ENCODE data around the gene UNC5B.
"Not testable (repeated sequence)": the region's sequence is repeated elsewhere in the genome, so short reads cannot be mapped to it uniquely, and the experiment has no call there.

UNC5B gene

DNA sequence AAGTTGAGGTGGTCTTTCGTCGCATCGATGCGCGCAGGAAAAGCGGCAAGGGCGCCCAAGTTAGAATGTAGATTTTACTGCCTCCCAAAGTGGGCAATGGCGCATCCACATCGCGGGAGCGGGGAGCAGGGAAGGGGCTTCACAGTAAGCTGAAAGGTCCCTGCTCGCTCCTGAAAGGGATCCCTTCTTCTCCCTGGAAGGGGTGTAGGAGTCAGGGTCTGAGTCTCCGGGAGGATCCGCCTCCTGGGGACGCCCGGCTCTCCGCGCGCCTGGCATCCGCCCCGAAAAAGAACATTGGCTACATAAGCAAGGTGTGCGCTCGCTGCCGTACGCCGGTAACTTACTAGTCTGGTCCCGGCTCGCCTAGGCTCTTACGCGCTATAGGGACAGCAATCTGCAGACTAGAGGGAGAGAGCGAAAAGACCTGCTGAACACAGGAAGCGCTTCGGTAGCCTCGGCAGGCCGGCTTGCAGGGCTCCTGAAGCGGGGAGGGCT lies 804 bp downstream of the UNC5B start:
- DNase-seq (ENCODE audit: low spot score in 2 of 2) = peak; percentile 52 to 61
- in situ Hi-C loops (cut with MboI; ENCODE audit: low sequenced_read_pairs) = no loop called here
- Histone ChIP-seq H3K27me3 (ENCODE audit: low read depth) (peaks cover 24% of the 10 kb centered on the region), H3K36me3 (replicated peaks) (no peaks in the 10 kb centered on the region), H3K4me1 (peaks cover 11% of the 10 kb centered on the region), H3K9me3 (no peaks in the 10 kb centered on the region), H3K4me3 (peak overlapping the region; percentile 46)

- H3K4me1 ChIP-seq = peaks cover 11% of the 10 kb centered on the region
- H3K9me3 ChIP-seq = no peaks in the 10 kb centered on the region
- in situ Hi-C loops (cut with MboI; ENCODE audit: low sequenced_read_pairs) = no loop called here
- H3K36me3 ChIP-seq (replicated peaks) = no peaks in the 10 kb centered on the region
- H3K27me3 ChIP-seq (ENCODE audit: low read depth) = peaks cover 24% of the 10 kb centered on the region
- no peak for DNase-seq (ENCODE audit: low spot score in 2 of 2)
- peak overlapping the region; percentile 46 for H3K4me3 ChIP-seq
Measured at GRCh38 chr10:71213761-71214440, 1.5 kb downstream of the UNC5B start.

- H3K36me3 ChIP-seq (replicated peaks) = no peaks in the 10 kb centered on the region
- H3K4me1 ChIP-seq = peaks cover 11% of the 10 kb centered on the region
- no peak for DNase-seq (ENCODE audit: low spot score in 2 of 2)
- H3K9me3 ChIP-seq = no peaks in the 10 kb centered on the region
- in situ Hi-C loops (cut with MboI; ENCODE audit: low sequenced_read_pairs) = no loop called here
- H3K27me3 ChIP-seq (ENCODE audit: low read depth) = peaks cover 19% of the 10 kb centered on the region
- H3K4me3 ChIP-seq = no peak overlapping the region
Measured at GRCh38 chr10:71214641-71215559, 2.5 kb downstream of the UNC5B start.

GRCh38 chr10:71216363-71216695 lies 4.0 kb downstream of the UNC5B start:
- in situ Hi-C loops (cut with MboI; ENCODE audit: low sequenced_read_pairs) = no loop called here
- peaks cover 11% of the 10 kb centered on the region for H3K4me1 ChIP-seq
- peaks cover 7% of the 10 kb centered on the region for H3K27me3 ChIP-seq (ENCODE audit: low read depth)

DNA sequence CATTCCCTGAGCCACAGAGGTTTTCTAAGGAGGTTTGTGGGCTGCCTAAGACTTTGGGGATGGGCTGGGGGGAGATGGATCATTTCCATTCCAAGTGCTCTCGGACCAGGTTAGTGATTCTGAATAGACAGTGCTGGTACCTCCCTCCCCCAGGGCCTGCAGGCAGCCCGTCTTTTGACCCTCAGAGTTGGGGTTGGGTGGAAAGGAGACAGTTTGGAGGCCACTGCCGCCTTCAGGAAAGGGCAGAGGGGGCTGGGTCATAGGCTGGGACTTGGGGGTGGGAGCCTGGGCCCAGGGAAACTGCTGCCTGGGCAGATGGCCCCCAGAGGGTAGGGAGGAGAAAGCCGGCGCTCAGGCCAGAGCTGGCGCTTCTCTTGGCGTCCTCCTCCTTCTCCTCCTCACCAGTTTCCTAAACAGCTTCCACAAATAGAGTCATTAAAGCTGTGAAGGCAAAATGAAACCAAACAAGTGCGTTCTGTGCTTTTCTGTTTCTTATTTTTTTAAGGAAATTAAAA lies 4.4 kb downstream of the UNC5B start:
- no peaks in the 10 kb centered on the region for H3K36me3 ChIP-seq (replicated peaks)
- in situ Hi-C loops (cut with MboI; ENCODE audit: low sequenced_read_pairs) = no loop called here
- H3K4me3 ChIP-seq = peak overlapping the region; percentile 24
- H3K27me3 ChIP-seq (ENCODE audit: low read depth) = peaks cover 2% of the 10 kb centered on the region
- no peaks in the 10 kb centered on the region for H3K9me3 ChIP-seq
- no peak for DNase-seq (ENCODE audit: low spot score in 2 of 2)
- H3K4me1 ChIP-seq = peaks cover 10% of the 10 kb centered on the region

More at GRCh38 chr10:71216363-71216695, 4.0 kb downstream of the UNC5B start:
- no peak for DNase-seq (ENCODE audit: low spot score in 2 of 2)
- H3K36me3 ChIP-seq (replicated peaks) = no peaks in the 10 kb centered on the region
- H3K4me3 ChIP-seq = no peak overlapping the region
- no peaks in the 10 kb centered on the region for H3K9me3 ChIP-seq

DNA sequence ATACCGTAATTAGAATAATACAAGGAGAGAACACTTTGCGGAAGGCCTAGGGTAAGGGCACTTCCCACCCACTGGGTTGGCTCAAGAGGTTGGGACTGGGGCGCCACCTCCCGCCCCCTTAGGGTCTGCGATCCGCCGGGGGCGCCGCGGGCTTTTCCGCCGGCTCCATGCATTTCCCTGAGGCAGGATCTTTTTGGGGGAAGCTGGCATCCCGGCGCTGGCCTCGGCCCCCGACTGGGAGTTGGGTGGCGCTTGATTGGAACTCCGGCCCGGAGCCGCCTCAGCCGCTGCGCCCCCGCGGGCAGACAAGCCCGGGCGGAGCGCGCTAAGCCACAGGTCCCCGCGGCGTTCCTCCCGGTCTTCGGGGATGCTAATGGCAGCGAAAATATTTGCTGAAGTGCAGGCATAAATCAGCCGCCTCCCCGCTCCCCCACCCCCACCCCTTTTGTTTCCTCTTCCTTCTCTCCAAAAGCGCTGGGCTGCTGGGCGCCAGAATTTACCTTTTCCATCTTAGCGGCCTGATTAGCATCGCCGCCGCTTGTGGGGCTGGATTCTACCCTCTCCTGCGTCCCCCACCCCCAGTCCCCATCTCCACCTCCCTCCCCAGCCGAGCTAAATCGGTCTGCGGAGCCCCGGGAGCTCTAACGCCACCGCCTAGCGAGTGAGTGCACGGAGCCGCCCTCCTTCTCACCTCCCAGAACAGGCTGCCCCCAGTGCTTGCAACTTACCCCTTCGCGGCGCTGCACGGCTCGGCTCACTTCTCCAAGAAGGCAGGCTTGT lies 5.1 kb downstream of the UNC5B start:
- in situ Hi-C loops (cut with MboI; ENCODE audit: low sequenced_read_pairs) = no loop called here
- Histone ChIP-seq H3K36me3 (replicated peaks) (no peaks in the 10 kb centered on the region), H3K9me3 (no peaks in the 10 kb centered on the region), H3K27me3 (ENCODE audit: low read depth) (no peaks in the 10 kb centered on the region), H3K4me1 (peaks cover 7% of the 10 kb centered on the region), H3K4me3 (peak overlapping the region; percentile 24)
- DNase-seq (ENCODE audit: low spot score in 2 of 2) = peak in 1 of 2 experiments; percentile 63

- Histone ChIP-seq H3K4me3 (peak overlapping the region; percentile 24; the same call in 1 of the 2 replicates), H3K9me3 (no peaks in the 10 kb centered on the region), H3K36me3 (replicated peaks) (no peaks in the 10 kb centered on the region), H3K27me3 (ENCODE audit: low read depth) (no peaks in the 10 kb centered on the region), H3K4me1 (peaks cover 7% of the 10 kb centered on the region)
- in situ Hi-C loops (cut with MboI; ENCODE audit: low sequenced_read_pairs) = no loop called here
- DNase-seq (ENCODE audit: low spot score in 2 of 2) = no peak
Measured at GRCh38 chr10:71218046-71218650, 5.8 kb downstream of the UNC5B start.

GRCh38 chr10:71218651-71219050 lies 6.3 kb downstream of the UNC5B start:
- Histone ChIP-seq H3K36me3 (replicated peaks) (no peaks in the 10 kb centered on the region), H3K9me3 (no peaks in the 10 kb centered on the region), H3K27me3 (ENCODE audit: low read depth) (no peaks in the 10 kb centered on the region), H3K4me1 (peaks cover 7% of the 10 kb centered on the region), H3K4me3 (no peak overlapping the region)
- in situ Hi-C loops (cut with MboI; ENCODE audit: low sequenced_read_pairs) = no loop called here
- no peak for DNase-seq (ENCODE audit: low spot score in 2 of 2)

- DNase-seq (ENCODE audit: low spot score in 2 of 2); H3K4me1 ChIP-seq; H3K4me3 ChIP-seq; in situ Hi-C loops (cut with MboI; ENCODE audit: low sequenced_read_pairs); H3K9me3 ChIP-seq; H3K36me3 ChIP-seq (replicated peaks); H3K27me3 ChIP-seq (ENCODE audit: low read depth): not testable (repeated sequence)
Measured at GRCh38 chr10:71219236-71219917, 7.0 kb downstream of the UNC5B start.

DNA sequence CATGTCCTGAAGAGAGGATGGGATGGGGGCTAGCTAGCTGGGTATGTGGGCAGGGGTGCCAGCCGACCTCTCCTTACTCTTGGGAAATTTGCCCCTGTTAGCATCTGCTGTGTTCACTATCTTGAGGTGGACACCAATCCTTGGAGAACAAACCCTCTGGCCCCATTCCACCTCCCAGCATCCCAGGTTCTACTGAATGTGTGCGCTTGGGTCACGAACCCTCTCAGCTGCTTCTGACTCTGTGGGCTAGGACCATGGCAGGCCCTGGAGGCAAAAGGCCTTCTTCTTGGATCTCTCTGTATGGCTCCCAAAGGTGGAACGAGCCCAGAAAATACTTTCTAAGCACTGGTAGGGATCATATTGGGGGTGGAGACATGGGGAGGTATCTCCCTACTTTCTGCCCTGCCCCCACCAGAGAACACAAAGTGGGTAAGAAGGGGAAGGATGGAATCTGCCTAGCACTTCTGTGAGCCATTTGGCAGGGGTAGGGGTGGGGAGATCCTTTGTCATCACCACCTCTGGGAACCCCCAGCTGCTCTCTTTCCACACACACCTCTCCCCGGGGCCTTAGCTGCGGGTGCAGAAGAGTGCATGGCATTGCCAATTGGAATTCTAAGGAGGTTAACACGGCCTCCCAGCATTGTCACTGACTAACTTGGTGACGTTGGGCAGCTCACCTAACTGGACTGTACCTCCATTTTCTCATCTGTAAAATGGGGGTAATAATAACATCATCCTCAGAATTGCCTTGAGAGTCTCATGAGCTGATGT lies 7.7 kb downstream of the UNC5B start:
- Histone ChIP-seq H3K36me3 (replicated peaks) (no peaks in the 10 kb centered on the region), H3K4me3 (no peak overlapping the region), H3K4me1 (peaks cover 7% of the 10 kb centered on the region), H3K9me3 (no peaks in the 10 kb centered on the region), H3K27me3 (ENCODE audit: low read depth) (no peaks in the 10 kb centered on the region)
- in situ Hi-C loops (cut with MboI; ENCODE audit: low sequenced_read_pairs) = no loop called here
- DNase-seq (ENCODE audit: low spot score in 2 of 2) = no peak

DNA sequence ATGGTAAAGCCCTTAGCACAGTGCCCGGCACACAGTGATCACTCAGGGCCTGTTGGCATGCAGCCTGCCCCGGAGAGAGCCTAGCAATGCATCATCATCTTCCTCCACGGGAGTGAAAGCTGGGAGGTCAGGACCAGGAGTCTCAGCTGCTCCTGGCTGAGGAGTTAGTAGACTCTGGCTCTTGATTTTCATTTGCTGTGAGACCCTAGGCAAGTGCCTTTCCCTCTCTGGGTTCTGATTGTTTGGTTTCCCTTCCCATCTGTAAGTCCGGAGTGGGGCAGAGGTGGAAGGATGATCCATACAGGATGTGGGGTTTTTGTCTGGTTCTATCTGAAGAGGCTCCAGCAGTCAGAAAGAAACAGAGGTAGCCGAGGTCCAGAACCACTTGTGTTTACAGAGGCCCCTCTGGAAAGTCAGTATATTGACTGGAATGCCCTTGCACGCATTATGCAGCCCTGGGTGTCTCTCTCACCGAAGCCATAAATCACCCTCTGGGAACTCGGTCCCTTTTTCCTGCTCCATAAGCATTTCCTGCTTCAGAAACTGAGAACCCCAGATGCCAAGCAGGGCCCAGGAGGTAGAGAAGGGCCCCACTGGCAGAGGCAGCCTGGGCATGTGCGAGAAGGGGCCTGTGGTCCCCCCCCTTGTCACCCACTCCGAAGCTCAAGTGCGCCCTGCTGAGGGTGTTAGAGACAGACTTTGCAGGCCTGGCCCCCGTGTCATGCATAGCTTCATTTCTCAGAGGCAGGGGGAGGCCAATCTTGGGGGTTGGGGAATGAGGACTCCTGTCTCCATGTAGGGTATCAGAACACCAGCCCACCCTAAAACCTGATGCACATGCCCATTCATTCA lies 8.5 kb downstream of the UNC5B start:
- Histone ChIP-seq H3K4me1 (peaks cover 7% of the 10 kb centered on the region), H3K4me3 (no peak overlapping the region), H3K36me3 (replicated peaks) (no peaks in the 10 kb centered on the region), H3K27me3 (ENCODE audit: low read depth) (no peaks in the 10 kb centered on the region), H3K9me3 (no peaks in the 10 kb centered on the region)
- DNase-seq (ENCODE audit: low spot score in 2 of 2) = no peak
- in situ Hi-C loops (cut with MboI; ENCODE audit: low sequenced_read_pairs) = no loop called here

All from HAP-1 (cell line).